Body of pancreas (tissue), 4 donors: ENCODE data around the gene HOXD13.

ENCODE experiments used
- POLR2A ChIP-seq, 3 donors: fragments of 450-650 bp; IDR thresholded peaks; one replicate each; pipeline ENCODE4 v1.6.1; 2016; ENCODE audit warnings: antibody characterized with exemption in 3 of 3, mild to moderate bottlenecking in 2 of 3
- TF ChIP-seq, protein P1 (sequence below), 7 experiments: fragments of 450-650 bp in 4 of 7; fragments of 200-600 bp in 3 of 7; sonication (generic) in 3 of 7; IDR thresholded peaks; one replicate each; pipeline ENCODE4 v1.5.1; 2016 to 2019; ENCODE audit warnings: antibody characterized with exemption in 7 of 7

DNA sequence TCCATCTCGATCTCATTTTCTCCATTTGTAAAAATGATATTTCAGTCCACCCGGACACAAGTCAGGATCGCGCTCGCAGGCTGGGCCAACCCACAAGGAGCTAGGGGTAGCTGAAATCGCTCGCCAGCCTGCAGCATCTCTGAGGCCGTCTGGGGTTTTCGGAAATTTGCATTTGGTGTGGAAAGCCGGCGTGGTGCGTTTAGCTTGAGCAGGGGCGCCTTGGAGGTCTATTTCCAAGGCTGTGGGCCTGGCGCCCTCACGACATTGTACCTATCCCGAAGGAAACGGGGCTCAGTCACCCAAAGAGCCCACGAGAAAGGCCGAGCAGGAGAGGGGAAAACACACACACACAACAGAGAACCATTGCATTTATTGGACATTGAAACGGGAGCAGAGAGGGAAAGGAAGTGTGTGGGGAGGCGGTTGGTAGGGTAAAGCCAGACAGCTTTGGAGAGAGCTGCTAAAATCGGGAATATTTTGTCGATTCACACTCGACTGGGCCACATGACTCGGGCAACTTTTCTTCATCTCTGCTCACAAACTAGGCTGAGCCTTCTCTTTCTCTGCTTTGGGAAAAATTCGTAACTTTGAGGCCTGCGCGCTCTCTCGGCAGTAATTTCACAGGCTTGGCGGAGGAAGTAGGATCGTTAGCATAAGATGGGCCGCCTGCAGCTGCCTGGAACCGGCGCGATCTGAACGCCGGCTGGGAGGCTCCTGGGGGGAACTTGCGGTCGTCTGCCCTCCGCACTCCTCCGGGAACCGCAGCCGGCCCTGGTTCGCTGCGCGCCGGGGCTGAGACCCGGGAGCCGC, 35.9 kb downstream of the HOXD13 start:
- TF ChIP-seq, protein P1, sequence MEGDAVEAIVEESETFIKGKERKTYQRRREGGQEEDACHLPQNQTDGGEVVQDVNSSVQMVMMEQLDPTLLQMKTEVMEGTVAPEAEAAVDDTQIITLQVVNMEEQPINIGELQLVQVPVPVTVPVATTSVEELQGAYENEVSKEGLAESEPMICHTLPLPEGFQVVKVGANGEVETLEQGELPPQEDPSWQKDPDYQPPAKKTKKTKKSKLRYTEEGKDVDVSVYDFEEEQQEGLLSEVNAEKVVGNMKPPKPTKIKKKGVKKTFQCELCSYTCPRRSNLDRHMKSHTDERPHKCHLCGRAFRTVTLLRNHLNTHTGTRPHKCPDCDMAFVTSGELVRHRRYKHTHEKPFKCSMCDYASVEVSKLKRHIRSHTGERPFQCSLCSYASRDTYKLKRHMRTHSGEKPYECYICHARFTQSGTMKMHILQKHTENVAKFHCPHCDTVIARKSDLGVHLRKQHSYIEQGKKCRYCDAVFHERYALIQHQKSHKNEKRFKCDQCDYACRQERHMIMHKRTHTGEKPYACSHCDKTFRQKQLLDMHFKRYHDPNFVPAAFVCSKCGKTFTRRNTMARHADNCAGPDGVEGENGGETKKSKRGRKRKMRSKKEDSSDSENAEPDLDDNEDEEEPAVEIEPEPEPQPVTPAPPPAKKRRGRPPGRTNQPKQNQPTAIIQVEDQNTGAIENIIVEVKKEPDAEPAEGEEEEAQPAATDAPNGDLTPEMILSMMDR (IDR thresholded peaks at IDR 0.05) = no peak
- TF ChIP-seq POLR2A (IDR thresholded peaks at IDR 0.05) = no peak
